Nephron (organoid): ENCODE results near the gene PHC2.

Experiments
- H3K27ac Mint-ChIP-seq, 3 experiments: 2 replicates each; pipeline ENCODE4 v1.8.0; 2020; ENCODE audit warnings: mixed read lengths in 3 of 3, mild to moderate bottlenecking in 2 of 3, moderate library complexity in 1 of 3
- H3K27me3 Mint-ChIP-seq: 2 replicates; pipeline ENCODE4 v1.8.0; 2021; ENCODE audit warnings: low read depth, mild to moderate bottlenecking, moderate library complexity, mixed read lengths
- H3K36me3 Mint-ChIP-seq: 2 replicates; pipeline ENCODE4 v1.8.0; 2020; ENCODE audit warnings: low read depth, mixed read lengths
- H3K4me1 Mint-ChIP-seq: 2 replicates; pipeline ENCODE4 v1.8.0; 2020; ENCODE audit warnings: mixed read lengths
- H3K4me3 Mint-ChIP-seq, 3 experiments: 2 replicates each; pipeline ENCODE4 v1.8.0; 2020; ENCODE audit warnings: mild to moderate bottlenecking in 3 of 3, mixed read lengths in 3 of 3, moderate library complexity in 2 of 3
- H3K9me3 Mint-ChIP-seq: 2 replicates; pipeline ENCODE4 v1.8.0; 2020; ENCODE audit warnings: mixed read lengths
- TF ChIP-seq, protein P1 (sequence below), 3 experiments: fragments of 200-600 bp; sonication (generic); IDR thresholded peaks; one replicate each; pipeline ENCODE4 v1.5.0; 2021; ENCODE audit warnings: antibody characterized with exemption in 3 of 3; ENCODE audit not compliant: unreplicated experiment in 3 of 3

Gene PHC2

DNA sequence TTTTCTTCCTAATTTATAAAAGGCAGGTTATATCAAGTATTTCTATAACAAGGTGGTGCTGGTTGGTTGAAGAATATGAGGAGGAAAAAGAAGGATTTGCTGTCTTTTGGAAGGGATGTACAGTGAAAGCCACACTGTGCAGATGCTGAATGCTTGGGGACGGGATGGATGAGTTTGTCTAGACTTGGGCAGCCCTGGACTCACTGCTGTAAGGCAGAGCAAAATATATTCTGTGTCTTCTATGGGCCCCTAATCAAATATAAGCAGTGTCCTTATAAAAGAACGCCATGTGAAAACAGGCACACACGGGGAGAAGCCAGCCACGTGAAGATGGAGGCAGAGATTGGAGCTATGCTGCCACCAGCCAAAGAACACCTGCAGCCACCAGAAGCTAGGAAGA lies 47.4 kb downstream of the PHC2 start:
- TF ChIP-seq, protein P1, sequence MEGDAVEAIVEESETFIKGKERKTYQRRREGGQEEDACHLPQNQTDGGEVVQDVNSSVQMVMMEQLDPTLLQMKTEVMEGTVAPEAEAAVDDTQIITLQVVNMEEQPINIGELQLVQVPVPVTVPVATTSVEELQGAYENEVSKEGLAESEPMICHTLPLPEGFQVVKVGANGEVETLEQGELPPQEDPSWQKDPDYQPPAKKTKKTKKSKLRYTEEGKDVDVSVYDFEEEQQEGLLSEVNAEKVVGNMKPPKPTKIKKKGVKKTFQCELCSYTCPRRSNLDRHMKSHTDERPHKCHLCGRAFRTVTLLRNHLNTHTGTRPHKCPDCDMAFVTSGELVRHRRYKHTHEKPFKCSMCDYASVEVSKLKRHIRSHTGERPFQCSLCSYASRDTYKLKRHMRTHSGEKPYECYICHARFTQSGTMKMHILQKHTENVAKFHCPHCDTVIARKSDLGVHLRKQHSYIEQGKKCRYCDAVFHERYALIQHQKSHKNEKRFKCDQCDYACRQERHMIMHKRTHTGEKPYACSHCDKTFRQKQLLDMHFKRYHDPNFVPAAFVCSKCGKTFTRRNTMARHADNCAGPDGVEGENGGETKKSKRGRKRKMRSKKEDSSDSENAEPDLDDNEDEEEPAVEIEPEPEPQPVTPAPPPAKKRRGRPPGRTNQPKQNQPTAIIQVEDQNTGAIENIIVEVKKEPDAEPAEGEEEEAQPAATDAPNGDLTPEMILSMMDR (IDR thresholded peaks at IDR 0.05; ENCODE audit: unreplicated experiment in 3 of 3) = no peak
- Mint-ChIP-seq H3K4me3 (no peak overlapping the region), H3K27me3 (no peaks in the 10 kb centered on the region), H3K9me3 (no peaks in the 10 kb centered on the region), H3K4me1 (peaks cover 64% of the 10 kb centered on the region), H3K27ac (peak overlapping the region; percentile 81 to 89 (median 87)), H3K36me3 (no peaks in the 10 kb centered on the region)

DNA sequence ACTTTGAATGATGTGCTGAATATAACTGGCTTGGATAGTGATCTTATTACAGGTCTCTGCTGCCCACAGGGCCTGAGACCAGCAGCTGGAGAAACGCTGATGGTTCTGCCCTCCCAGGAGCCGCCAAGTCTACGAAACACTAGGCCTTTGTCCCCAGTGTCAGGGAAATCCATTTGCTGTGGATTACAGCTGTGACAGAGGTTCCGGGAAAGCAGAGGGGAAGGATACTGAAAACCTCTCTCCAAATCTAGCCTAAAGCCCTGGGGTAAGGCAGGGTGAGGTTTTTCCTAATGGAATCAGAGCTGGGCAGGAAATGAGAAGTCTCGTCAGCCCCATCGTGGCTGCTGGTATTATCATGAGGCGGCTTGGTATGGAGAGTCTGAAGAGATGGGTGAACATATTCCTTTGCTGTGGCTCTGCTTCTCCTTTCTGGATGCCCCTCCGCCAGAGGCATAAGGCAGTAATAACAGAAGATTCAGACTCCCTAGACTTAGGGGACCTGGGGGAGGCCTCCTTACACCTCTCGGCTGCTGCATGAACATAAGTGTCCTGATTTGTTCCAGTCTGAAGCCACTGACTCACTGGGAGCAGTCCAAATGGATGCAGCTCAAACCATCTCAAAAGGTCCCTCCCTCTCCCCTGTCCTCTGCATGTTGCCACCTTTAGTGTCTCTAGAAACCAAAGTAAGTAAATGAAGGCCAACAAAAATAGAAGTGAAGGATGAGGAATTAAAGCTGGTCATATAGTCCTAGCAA lies 48.1 kb downstream of the PHC2 start:
- H3K27me3 Mint-ChIP-seq = no peaks in the 10 kb centered on the region

DNA sequence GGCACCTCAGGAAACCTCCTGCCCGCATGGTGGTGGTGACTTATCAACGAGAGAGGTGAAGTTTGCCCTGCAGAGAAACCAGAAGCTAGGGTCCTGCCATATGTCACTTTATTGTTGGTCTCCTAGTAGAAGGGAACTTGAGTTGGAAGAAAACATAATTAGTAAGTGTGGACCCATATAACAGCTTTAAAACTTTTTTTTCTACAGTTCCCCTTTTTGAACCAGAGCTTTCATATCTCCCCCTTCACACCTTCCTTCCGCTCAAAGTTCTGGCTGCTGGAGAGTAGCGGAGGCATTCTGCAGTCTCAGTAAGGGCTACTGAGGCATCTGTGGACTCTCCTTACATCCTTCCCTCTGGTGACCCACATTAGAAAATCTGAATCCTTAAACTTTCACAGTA lies 48.9 kb downstream of the PHC2 start:
- Mint-ChIP-seq H3K27ac (peak overlapping the region; percentile 81 to 89 (median 87)), H3K27me3 (no peaks in the 10 kb centered on the region), H3K36me3 (no peaks in the 10 kb centered on the region), H3K9me3 (no peaks in the 10 kb centered on the region), H3K4me1 (peaks cover 66% of the 10 kb centered on the region), H3K4me3 (no peak overlapping the region)
- TF ChIP-seq, protein P1 (IDR thresholded peaks at IDR 0.05; ENCODE audit: unreplicated experiment in 3 of 3) = no peak

More for the DNA sequence above, 48.1 kb downstream of the PHC2 start:
- Mint-ChIP-seq H3K36me3 (no peaks in the 10 kb centered on the region), H3K9me3 (no peaks in the 10 kb centered on the region), H3K4me3 (peak overlapping the region in 1 of 3 experiments; percentile 16), H3K27ac (peak overlapping the region; percentile 81 to 89 (median 87)), H3K4me1 (peaks cover 67% of the 10 kb centered on the region)
- TF ChIP-seq, protein P1 (IDR thresholded peaks at IDR 0.05; ENCODE audit: unreplicated experiment in 3 of 3) = no peak

DNA sequence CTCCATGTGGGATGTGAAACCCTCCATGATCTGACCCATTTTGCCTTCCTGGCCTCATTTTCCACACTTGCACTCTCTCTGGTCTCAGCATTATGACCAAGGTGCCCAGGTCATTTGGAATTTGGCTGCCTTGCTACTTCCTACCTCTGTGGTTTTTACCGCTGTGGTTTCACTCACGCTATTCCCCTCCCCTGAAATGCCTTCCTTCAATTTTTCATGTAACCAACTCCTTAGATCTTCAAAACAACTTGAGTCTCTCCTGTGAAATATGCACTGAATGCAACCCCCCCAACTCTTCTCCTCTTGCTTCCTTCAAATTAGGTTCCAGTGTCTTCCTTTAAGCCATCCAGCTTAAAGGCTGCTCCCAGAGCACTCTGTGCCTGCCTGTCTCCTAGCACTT lies 50.1 kb downstream of the PHC2 start:
- no peaks in the 10 kb centered on the region for H3K27me3 Mint-ChIP-seq
- H3K9me3 Mint-ChIP-seq = no peaks in the 10 kb centered on the region
- no peaks in the 10 kb centered on the region for H3K36me3 Mint-ChIP-seq
- peaks cover 66% of the 10 kb centered on the region for H3K4me1 Mint-ChIP-seq
- TF ChIP-seq, protein P1 (IDR thresholded peaks at IDR 0.05; ENCODE audit: unreplicated experiment in 3 of 3) = no peak
- H3K27ac Mint-ChIP-seq = peak overlapping the region in 1 of 3 experiments; percentile 11
- no peak overlapping the region for H3K4me3 Mint-ChIP-seq

DNA sequence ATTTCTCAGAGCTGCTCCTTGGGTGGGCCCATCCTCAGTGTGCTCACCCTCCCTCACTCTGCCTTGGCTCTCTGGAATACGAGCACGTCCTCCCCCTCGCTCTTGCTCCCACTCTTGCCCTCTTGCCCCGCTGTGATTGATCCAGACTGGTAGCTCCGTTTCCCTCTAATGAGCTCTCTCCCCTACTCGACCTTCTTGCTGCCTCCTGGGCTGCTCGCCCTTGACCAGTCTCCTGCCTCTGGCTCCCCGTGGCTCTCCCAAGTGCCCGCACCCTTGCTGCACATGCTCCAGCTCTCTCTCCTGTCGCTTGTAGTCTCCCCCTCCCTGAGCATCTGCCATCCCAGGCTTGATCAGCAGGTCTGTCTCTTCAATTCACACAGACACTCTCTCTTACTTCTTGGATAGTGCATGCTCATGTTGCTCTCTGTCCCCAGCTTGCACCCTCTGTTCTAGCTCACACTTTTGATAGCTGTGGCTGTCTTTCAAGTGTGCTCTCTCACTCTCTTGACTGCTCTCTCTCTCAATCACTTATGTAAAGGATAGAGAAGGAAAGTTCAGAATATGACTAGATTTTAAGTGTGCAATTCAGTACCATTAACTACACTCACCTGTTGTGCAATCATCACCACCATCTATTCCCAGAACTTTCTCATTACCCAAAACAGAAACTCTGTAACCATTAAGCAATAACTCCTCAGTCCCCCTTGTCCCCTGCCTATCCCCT lies 51.1 kb downstream of the PHC2 start:
- peaks cover 62% of the 10 kb centered on the region for H3K4me1 Mint-ChIP-seq
- peak overlapping the region; percentile 26 to 46 (median 26) for H3K27ac Mint-ChIP-seq
- H3K4me3 Mint-ChIP-seq = peak overlapping the region in 1 of 3 experiments; percentile 4
- peaks cover 5% of the 10 kb centered on the region for H3K36me3 Mint-ChIP-seq
- TF ChIP-seq, protein P1 (IDR thresholded peaks at IDR 0.05; ENCODE audit: unreplicated experiment in 3 of 3) = no peak
- H3K9me3 Mint-ChIP-seq = no peaks in the 10 kb centered on the region
- no peaks in the 10 kb centered on the region for H3K27me3 Mint-ChIP-seq
